Gastroesophageal sphincter (tissue), 4 donors: ENCODE measurements around the gene CT45A10. TPM values are rescaled to one million over a fixed set of nuclear protein-coding genes. Genes with fewer than 3 reads are reported as not detected.
"Not testable (repeated sequence)": the region's sequence is repeated elsewhere in the genome, so short reads cannot be mapped to it uniquely, and the experiment has no call there.

Source experiments
- ATAC-seq: fragments of 150-250 bp; one replicate; pipeline ENCODE4 v1.9.1; 2016; ENCODE audit warnings: mild to moderate bottlenecking, moderate library complexity
- H3K27ac ChIP-seq, 4 donors: fragments of 200-600 bp; sonication (generic) in 3 of 4; 1 replicate in 3 of 4; 2 replicates in 1 of 4; pipeline ENCODE4 v1.5.1; 2016 to 2019
- H3K27me3 ChIP-seq: fragments of 200-600 bp; sonication (generic); one replicate; pipeline ENCODE4 v1.5.1; 2019
- H3K36me3 ChIP-seq, 2 donors: fragments of 200-600 bp; sonication (generic); one replicate each; pipeline ENCODE4 v1.5.1; 2019; ENCODE audit warnings: control low read depth in 1 of 2
- H3K4me1 ChIP-seq, 3 donors: fragments of 200-600 bp; sonication (generic); 1 replicate in 2 of 3; 2 replicates in 1 of 3; pipeline ENCODE4 v1.5.1; 2016 to 2019; ENCODE audit warnings: control low read depth in 2 of 3
- H3K4me3 ChIP-seq, 2 donors: fragments of 200-600 bp; sonication (generic); one replicate each; pipeline ENCODE4 v1.5.1; 2019; ENCODE audit warnings: mild to moderate bottlenecking in 1 of 2, moderate library complexity in 1 of 2
- H3K9me3 ChIP-seq, 3 donors: fragments of 200-600 bp; sonication (generic); one replicate each; pipeline ENCODE4 v1.5.1; 2017 to 2019; ENCODE audit warnings: control low read depth in 2 of 3
- CTCF ChIP-seq, 4 experiments: fragments of 200-600 bp in 2 of 4; fragments of 450-650 bp in 2 of 4; sonication (generic) in 1 of 4; IDR thresholded peaks; one replicate each; pipeline ENCODE4 v1.5.1; 2017 to 2019; ENCODE audit warnings: antibody characterized with exemption in 4 of 4, mild to moderate bottlenecking in 2 of 4, moderate library complexity in 2 of 4
- EP300 ChIP-seq: sonication (generic); formaldehyde crosslinking; IDR thresholded peaks from one replicate; pipeline ENCODE4 v1.6.1; 2017; ENCODE audit warnings: antibody characterized with exemption, mild to moderate bottlenecking
- POLR2A ChIP-seq, 2 donors: fragments of 450-650 bp; IDR thresholded peaks; one replicate each; pipeline ENCODE4 v1.6.1; 2017; ENCODE audit warnings: antibody characterized with exemption in 2 of 2, mild to moderate bottlenecking in 2 of 2, moderate library complexity in 1 of 2
- POLR2AphosphoS5 ChIP-seq: sonication (generic); formaldehyde crosslinking; IDR thresholded peaks from one replicate; pipeline ENCODE4 v1.6.1; 2017; ENCODE audit warnings: antibody characterized with exemption
- WGBS, 2 donors: methylation state at CpG; one replicate each; pipeline ENCODE4 v1.1.5; 2018; ENCODE audit warnings: low coverage in 1 of 2; 5-methylcytosine and 5-hydroxymethylcytosine counted together
- total RNA-seq, 4 donors: library from RNA; depleted of rRNA; stranded (reverse); fragments of >200 nt; gene quantifications; one replicate each; pipeline ENCODE4 v1.1.0, GENCODE V29; 2016

CT45A10 gene
- total RNA-seq, 4 donors from 2014 or later: not detected

- no peak for TF ChIP-seq POLR2A (IDR thresholded peaks at IDR 0.05)
- Histone ChIP-seq H3K9me3 (no peaks in the 10 kb centered on the region), H3K27me3 (no peaks in the 10 kb centered on the region), H3K4me1 (no peaks in the 10 kb centered on the region), H3K27ac (no peak overlapping the region), H3K4me3 (no peak overlapping the region), H3K36me3 (no peaks in the 10 kb centered on the region)
- ATAC-seq: no peak
- WGBS, 2 donors: 80 to 90% methylated on average over 1 to 3 of the region's 5 CpGs
These were observed 21.2 kb upstream of the CT45A10 start for GRCh38 chrX:135914404-135914803.

- Histone ChIP-seq H3K27me3 (no peaks in the 10 kb centered on the region), H3K4me3 (no peak overlapping the region), H3K9me3 (no peaks in the 10 kb centered on the region), H3K4me1 (no peaks in the 10 kb centered on the region), H3K27ac (no peak overlapping the region), H3K36me3 (no peaks in the 10 kb centered on the region)
- ATAC-seq: no peak
- WGBS, 2 donors: 76 to 100% methylated on average over 1 to 4 of the region's 5 CpGs
- TF ChIP-seq POLR2A (IDR thresholded peaks at IDR 0.05) (no peak), CTCF (IDR thresholded peaks at IDR 0.05) (no peak), EP300 (no peak), POLR2AphosphoS5 (no peak)
These were observed 17.0 kb upstream of the CT45A10 start for GRCh38 chrX:135910251-135910650.

GRCh38 chrX:135892781-135893180, 463 bp downstream of the CT45A10 start:
- H3K4me1 ChIP-seq: no peaks in the 10 kb centered on the region
- no peak overlapping the region for H3K27ac ChIP-seq
- H3K27me3 ChIP-seq: no peaks in the 10 kb centered on the region
- H3K4me3 ChIP-seq: no peak overlapping the region
- no peaks in the 10 kb centered on the region for H3K36me3 ChIP-seq
- no CpG with 5 or more reads among the region's 11 CpGs for WGBS, 2 donors
- H3K9me3 ChIP-seq: no peaks in the 10 kb centered on the region
- ATAC-seq: no peak
- no peak for TF ChIP-seq EP300
- no peak for TF ChIP-seq POLR2A (IDR thresholded peaks at IDR 0.05)
- TF ChIP-seq POLR2AphosphoS5: no peak
- no peak for TF ChIP-seq CTCF (IDR thresholded peaks at IDR 0.05)

GRCh38 chrX:135890087-135890585, 3.1 kb downstream of the CT45A10 start:
- no peak for ATAC-seq
- Histone ChIP-seq H3K27ac (no peak overlapping the region), H3K27me3 (no peaks in the 10 kb centered on the region), H3K36me3 (no peaks in the 10 kb centered on the region), H3K4me1 (no peaks in the 10 kb centered on the region), H3K4me3 (no peak overlapping the region), H3K9me3 (no peaks in the 10 kb centered on the region)
- 91% methylated on average over 7 of the region's 14 CpGs; no CpG with 5 or more reads in 1 of the 2 donors for WGBS, 2 donors
- TF ChIP-seq POLR2AphosphoS5 (no peak), POLR2A (IDR thresholded peaks at IDR 0.05) (no peak), EP300 (no peak), CTCF (IDR thresholded peaks at IDR 0.05) (no peak)

GRCh38 chrX:135888976-135889375, 4.3 kb downstream of the CT45A10 start:
- H3K27me3 ChIP-seq, H3K9me3 ChIP-seq, ATAC-seq, H3K27ac ChIP-seq, H3K4me1 ChIP-seq, H3K36me3 ChIP-seq, H3K4me3 ChIP-seq: not testable (repeated sequence)
- no CpG with 5 or more reads among the region's 15 CpGs for WGBS, 2 donors

GRCh38 chrX:135888230-135888629, 5.0 kb downstream of the CT45A10 start:
- not testable (repeated sequence) for H3K36me3 ChIP-seq, H3K4me1 ChIP-seq, H3K27me3 ChIP-seq, H3K4me3 ChIP-seq, H3K27ac ChIP-seq, ATAC-seq, H3K9me3 ChIP-seq
- 84% methylated on average over 6 of the region's 18 CpGs; no CpG with 5 or more reads in 1 of the 2 donors for WGBS, 2 donors

GRCh38 chrX:135882741-135883140, 10.5 kb downstream of the CT45A10 start:
- not testable (repeated sequence) for H3K9me3 ChIP-seq, H3K4me1 ChIP-seq, H3K27ac ChIP-seq, H3K27me3 ChIP-seq, ATAC-seq, H3K36me3 ChIP-seq, H3K4me3 ChIP-seq
- whole genome bisulfite sequencing, 2 donors: 26 to 75% methylated on average over 2 to 3 of the region's 5 CpGs

GRCh38 chrX:135871712-135872111, 21.5 kb downstream of the CT45A10 start, which contains the start of gene CT45A9:
Gene CT45A9, minus strand, starts transcription at chrX:135871812. Its CDS starts 3,751 bp downstream, at chrX:135868061.
- not testable (repeated sequence) for H3K4me3 ChIP-seq, H3K27me3 ChIP-seq, ATAC-seq, H3K36me3 ChIP-seq, H3K9me3 ChIP-seq, H3K4me1 ChIP-seq, H3K27ac ChIP-seq
- WGBS, 2 donors: no CpG with 5 or more reads among the region's 17 CpGs

- not testable (repeated sequence) for H3K36me3 ChIP-seq, H3K9me3 ChIP-seq, H3K27ac ChIP-seq, ATAC-seq, H3K4me1 ChIP-seq, H3K27me3 ChIP-seq, H3K4me3 ChIP-seq
- WGBS, 2 donors: no CpG with 5 or more reads among the region's 17 CpGs
These were observed 38.8 kb downstream of the CT45A10 start, which contains the start of gene CT45A8 for GRCh38 chrX:135854438-135854837. Gene CT45A8, minus strand, starts transcription at chrX:135854538. Its CDS starts 3,755 bp downstream, at chrX:135850783.

GRCh38 chrX:135837180-135837579, 56.1 kb downstream of the CT45A10 start, which contains the start of gene CT45A7:
Gene CT45A7, minus strand, starts transcription at chrX:135837280. Its CDS starts 3,747 bp downstream, at chrX:135833533.
- not testable (repeated sequence) for H3K4me1 ChIP-seq, ATAC-seq, H3K4me3 ChIP-seq, H3K27me3 ChIP-seq, H3K9me3 ChIP-seq, H3K36me3 ChIP-seq, H3K27ac ChIP-seq
- no CpG with 5 or more reads among the region's 17 CpGs for WGBS, 2 donors
